ENCODE measurements around the gene WDR75.
"Not testable (repeated sequence)": the region's sequence is repeated elsewhere in the genome, so short reads cannot be mapped to it uniquely, and the experiment has no call there.

Gene WDR75

GRCh38 chr2:189441709-189442074 is 418 bp downstream of the WDR75 start:
- no peak for DNase-seq (ENCODE audit: low read depth, low spot score)

GRCh38 chr2:189442468-189442867 is 1.2 kb downstream of the WDR75 start:
- no peak for DNase-seq (ENCODE audit: low read depth, low spot score)

GRCh38 chr2:189444322-189444721 is 3.0 kb downstream of the WDR75 start:
- peak; percentile 9 for DNase-seq (ENCODE audit: low read depth, low spot score)

GRCh38 chr2:189446780-189447179 is 5.5 kb downstream of the WDR75 start:
- no peak for DNase-seq (ENCODE audit: low read depth, low spot score)

DNA sequence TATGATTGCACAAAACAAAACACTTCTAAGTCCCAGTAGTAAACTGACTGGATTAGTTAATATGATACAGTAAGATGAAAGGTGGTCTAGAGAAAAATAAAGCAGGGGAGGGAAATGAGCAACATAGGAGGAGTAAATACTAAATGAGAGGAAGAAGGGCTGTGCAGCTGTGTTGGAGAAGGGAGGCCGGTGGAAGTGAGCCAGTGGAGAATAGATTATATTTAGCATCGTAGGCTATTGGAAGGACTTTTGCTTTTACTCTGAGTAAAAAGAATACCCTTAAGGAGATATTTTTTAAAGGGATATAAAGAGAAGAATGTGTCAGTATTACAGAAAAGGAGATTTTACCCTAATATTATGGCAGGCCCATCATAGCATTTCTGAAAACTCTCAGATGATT is 12.7 kb downstream of the WDR75 start:
- no peak for DNase-seq (ENCODE audit: low read depth, low spot score)

- DNase-seq (ENCODE audit: low read depth, low spot score), result no peak
These were observed 23.8 kb downstream of the WDR75 start for GRCh38 chr2:189465076-189465475.

GRCh38 chr2:189465478-189465877 is 24.2 kb downstream of the WDR75 start:
- no peak for DNase-seq (ENCODE audit: low read depth, low spot score)

- DNase-seq (ENCODE audit: low read depth, low spot score), result no peak
These were observed 24.8 kb downstream of the WDR75 start for GRCh38 chr2:189466046-189466445.

DNA sequence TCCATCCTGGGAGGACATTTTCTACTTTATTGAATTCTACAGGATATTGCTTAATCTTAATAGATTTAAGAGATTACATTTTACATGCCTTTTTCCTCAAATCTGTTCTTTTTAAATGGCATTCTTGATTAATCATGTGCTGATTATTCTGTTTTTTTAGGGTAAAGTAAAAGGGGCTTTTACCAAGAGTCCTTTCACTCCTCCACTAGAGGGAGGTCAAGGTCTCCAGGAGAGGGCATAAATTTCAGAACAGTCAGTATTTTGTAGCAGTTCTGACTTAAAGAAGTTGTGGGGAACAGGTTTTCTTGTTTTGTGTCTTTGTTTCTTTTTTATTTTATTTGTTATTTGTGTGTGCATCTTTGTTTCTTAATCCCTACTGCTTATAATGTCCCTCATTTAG is 25.4 kb downstream of the WDR75 start:
- DNase-seq (ENCODE audit: low read depth, low spot score), result peak; percentile 50

DNA sequence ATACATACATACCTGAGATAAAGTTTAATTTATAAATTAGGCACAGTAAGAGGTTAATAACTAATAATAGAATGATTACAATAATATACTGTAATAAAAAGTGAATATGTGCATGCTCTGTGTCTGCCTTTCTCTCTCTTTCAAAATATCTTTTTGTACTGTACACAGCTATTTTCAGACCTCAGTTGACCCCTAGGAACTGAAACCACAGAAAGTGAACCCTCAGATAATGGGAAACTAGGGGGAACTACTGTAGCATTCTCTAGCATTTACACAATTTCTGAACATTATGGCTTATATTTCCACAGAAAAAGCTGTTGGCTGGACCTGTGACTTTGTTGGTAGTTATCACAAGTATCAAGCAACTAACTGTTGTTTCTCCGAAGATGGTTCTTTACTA is 25.9 kb downstream of the WDR75 start:
- no peak for DNase-seq (ENCODE audit: low read depth, low spot score)

DNA sequence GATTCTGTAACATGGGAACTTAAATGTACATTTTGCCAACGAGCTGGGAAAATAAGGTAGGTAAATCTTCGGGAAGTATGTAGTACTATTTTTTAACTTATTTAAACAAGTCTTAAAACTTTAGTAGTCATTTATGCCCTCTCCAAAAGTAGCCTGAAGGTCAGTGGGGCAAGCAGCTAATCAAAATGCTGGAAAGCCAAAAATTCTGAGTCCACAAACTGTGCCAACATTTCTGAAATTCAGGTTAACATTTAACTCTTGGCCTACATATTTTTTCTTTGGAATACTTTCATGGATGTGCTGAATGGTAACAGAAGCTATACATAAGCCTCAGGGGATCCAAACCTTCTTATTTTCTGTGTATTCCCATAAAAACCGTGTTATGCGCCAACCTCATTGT is 26.3 kb downstream of the WDR75 start:
- DNase-seq (ENCODE audit: low read depth, low spot score), result no peak

DNA sequence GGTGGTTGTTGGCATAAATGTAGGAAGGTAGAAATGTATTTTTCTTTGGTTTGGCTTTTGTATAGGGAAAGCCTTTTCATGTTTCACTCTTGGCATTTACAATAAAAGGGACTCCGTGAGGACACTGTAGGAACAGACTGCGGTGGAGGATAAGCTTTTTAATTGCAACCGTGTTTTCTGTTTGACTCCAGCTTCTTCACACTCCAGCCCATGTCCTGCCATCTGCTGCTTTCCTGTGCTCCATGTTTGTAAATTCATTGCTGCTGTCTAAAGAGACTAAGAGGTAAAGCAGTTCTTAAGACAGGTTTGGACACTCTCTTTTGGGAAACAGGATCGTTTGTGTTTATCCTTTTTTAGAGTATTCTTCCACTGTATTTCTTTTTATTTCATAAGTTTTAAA is 33.3 kb downstream of the WDR75 start:
- no peak for DNase-seq (ENCODE audit: low read depth, low spot score)

- no peak for DNase-seq (ENCODE audit: low read depth, low spot score)
These were observed 36.5 kb downstream of the WDR75 start for GRCh38 chr2:189477756-189478155.

GRCh38 chr2:189478289-189478688 is 37.0 kb downstream of the WDR75 start:
- not testable (repeated sequence) for DNase-seq (ENCODE audit: low read depth, low spot score)

DNA sequence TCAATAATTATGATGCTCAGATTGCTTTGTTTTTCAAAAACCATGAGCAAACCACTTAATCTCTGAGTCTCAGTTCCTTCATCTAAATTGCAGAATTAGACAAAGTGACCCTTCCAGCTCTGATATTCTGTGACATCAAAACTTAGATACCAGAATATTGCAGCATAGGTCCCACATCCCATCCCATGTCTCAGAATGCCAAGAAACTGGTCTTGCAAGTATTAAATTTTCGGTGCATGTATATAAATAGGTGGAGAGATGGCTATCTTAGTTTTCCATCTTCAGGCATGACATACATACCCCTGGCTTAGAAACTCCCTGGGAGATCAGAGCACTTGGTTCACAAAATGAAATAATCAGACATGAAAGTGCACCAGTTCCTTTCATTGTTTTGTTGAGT is 39.8 kb downstream of the WDR75 start:
- no peak for DNase-seq (ENCODE audit: low read depth, low spot score)

DNA sequence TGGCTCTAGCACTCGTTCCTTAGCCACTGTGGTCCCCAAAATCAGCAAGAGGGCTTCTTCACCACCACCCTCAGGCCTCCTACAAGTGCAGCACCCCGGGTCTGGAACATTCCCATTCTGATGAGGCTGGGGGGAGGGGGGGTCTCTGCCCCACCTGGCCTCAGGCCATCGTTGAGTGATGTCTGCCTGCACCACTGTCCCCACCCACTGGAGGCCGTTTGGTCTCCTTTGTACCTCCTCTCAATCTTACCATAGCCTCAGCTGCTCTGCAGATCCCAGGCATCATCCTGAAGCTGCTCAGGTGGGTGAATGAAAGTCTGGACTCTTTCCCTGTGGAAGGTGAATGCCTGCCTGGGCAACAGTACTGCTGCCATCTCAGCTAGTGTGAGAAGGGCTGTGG is 42.3 kb downstream of the WDR75 start:
- DNase-seq (ENCODE audit: low read depth, low spot score), result no peak

DNA sequence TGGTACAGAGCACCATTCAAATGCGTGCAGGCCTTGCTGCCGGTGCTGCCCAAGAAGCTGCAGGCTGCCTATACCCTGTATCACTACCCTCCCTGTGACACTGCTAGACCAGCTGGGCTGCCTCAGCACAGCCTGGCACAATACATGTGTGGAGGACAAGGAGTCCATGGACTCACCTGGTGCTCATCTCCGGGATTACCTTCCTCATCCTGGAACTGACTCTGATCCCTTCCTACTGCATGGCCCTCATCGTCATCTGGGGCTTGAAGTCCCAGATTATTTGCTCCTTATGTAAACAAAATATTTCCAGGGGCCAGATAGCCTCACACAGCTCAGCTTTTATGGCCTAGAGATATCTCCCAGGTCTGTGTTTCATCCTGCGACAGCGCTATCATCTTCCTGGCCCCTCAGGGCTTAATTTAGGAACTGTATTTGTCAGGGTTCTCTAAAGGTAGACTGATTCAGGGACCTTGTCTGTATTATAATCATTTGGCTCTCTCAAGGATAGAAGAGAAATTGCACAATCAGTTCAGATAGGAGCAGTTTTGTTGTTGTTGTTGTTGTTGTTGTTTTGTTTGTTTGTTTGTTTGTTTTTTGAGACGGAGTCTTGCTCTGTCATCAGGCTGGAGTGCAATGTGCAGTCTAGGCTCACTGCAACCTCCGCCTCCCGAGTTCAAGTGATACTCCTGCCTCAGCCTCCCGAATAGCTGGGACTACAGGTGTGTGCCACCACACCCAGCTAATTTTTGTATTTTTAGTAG is 42.9 kb downstream of the WDR75 start:
- no peak for DNase-seq (ENCODE audit: low read depth, low spot score)

DNA sequence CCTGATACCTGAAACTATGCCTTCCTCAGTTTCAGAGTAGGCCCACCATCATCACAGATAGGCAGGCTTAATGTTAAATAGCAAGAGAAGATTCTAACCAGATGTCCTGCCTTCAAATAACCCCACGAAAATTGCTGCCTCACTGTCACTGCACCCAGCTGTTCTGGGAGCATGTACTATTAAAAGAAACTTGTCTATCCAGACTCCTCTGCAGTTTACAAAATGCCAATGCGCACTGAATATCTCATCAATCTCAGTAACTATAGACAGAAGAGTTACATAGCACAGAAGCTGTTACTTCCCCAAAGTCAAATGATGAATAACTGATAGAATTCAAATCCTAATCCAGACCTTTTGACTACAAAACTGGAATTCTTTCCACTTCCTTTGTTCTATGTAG is 43.9 kb downstream of the WDR75 start:
- DNase-seq (ENCODE audit: low read depth, low spot score), result no peak

- DNase-seq (ENCODE audit: low read depth, low spot score), result no peak
These were observed 45.0 kb downstream of the WDR75 start for GRCh38 chr2:189486237-189486770.

DNA sequence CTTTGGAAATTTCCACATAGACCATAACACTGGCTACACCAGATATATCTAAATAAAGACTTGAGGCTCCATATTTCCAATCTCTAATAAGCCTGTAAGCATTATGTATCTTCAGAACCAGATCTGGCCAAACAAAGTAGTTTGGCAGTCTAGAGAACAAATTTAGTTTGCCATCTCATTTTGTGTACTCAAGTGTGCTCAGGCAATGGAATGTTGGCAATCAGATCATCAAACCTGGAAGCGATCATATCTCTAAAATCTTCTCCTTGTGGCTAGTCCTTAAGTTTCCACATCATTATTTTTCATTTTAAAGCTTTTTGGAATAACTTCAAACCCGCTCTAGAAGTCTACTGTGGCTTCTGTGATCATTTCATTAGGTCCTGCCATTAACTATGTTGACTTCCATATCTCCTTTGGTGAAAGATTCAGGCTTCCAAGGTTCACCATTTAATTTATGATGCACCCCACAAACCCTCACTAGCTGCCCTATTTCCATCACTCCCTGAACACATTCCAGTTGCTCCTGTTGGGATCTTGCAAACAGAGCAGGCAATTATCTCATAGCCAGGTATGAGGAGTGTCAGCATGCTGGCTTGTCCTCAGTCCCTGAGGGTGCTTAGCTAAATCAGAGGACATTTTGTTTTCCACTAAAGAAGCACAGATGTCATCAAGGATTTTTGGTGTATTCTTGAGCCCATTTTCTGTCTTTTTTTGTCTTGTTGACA is 46.2 kb downstream of the WDR75 start:
- DNase-seq (ENCODE audit: low read depth, low spot score), result no peak

DNA sequence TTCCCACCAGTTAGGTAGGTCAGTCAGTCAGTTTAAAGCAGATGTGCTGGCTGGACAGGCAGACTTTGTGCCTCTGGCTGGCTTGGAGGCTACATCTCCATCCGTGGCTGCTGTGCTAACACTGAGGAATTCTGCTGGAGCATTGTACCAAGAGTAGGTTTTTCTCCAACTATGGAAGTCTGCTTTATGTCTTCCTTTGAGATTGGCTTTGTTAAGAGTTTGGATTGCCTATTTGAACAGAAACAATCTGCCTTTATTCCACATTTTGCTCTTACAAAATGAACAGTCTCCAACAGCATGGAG is 46.7 kb downstream of the WDR75 start:
- DNase-seq (ENCODE audit: low read depth, low spot score), result no peak

- DNase-seq (ENCODE audit: low read depth, low spot score), result peak; percentile 15
These were observed 51.2 kb downstream of the WDR75 start for GRCh38 chr2:189492451-189492850.

DNA sequence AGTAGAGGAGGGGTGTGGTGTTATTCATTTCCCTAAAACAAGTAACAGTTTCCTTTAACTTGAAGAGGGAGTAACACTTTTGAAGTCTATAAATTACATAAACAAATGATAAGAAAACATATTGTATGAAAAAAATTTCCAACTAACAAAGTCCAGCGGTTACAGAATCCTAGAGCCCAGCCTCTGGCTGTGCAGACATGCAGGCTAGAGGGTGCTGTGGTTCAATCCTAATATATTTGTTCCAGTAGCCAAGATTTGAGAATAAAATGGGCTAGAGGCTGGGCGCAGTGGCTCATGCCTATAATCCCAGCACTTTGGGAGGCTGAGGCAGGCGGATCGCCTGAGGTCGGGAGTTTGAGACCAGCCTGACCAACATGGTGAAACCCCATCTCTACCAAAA is 56.9 kb downstream of the WDR75 start:
- no peak for DNase-seq (ENCODE audit: low read depth, low spot score)
